ENCODE data around the gene SMYD3. TPM values are rescaled to one million over a fixed set of nuclear protein-coding genes. Genes with fewer than 3 reads are reported as not detected.

The SMYD3 gene
- total RNA-seq, 1 donor, result 171 TPM

GRCh38 chr1:245803666-245804037, 703.4 kb downstream of the SMYD3 start:
- no peaks in the 10 kb centered on the region for H4K20me1 ChIP-seq (ENCODE audit: insufficient read depth, low read length)
- TF ChIP-seq, protein P1, sequence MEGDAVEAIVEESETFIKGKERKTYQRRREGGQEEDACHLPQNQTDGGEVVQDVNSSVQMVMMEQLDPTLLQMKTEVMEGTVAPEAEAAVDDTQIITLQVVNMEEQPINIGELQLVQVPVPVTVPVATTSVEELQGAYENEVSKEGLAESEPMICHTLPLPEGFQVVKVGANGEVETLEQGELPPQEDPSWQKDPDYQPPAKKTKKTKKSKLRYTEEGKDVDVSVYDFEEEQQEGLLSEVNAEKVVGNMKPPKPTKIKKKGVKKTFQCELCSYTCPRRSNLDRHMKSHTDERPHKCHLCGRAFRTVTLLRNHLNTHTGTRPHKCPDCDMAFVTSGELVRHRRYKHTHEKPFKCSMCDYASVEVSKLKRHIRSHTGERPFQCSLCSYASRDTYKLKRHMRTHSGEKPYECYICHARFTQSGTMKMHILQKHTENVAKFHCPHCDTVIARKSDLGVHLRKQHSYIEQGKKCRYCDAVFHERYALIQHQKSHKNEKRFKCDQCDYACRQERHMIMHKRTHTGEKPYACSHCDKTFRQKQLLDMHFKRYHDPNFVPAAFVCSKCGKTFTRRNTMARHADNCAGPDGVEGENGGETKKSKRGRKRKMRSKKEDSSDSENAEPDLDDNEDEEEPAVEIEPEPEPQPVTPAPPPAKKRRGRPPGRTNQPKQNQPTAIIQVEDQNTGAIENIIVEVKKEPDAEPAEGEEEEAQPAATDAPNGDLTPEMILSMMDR (IDR thresholded peaks at IDR 0.05; ENCODE audit: extremely low read depth, low read depth, low read length), result no peak
- H3K79me2 ChIP-seq (ENCODE audit: insufficient read depth, low read length), result no peaks in the 10 kb centered on the region
- peaks cover 10% of the 10 kb centered on the region for H3K4me1 ChIP-seq (ENCODE audit: insufficient read depth, low read length)
- H3K36me3 ChIP-seq (ENCODE audit: insufficient read depth, low read length), result no peaks in the 10 kb centered on the region
- H3K9me3 ChIP-seq (ENCODE audit: low read depth, low read length), result no peaks in the 10 kb centered on the region
- DNase-seq (ENCODE audit: insufficient read length, low spot score, missing footprints), result no peak
- no peaks in the 10 kb centered on the region for H3K27me3 ChIP-seq (ENCODE audit: insufficient read depth, low read length)
- no peak overlapping the region for H2AFZ ChIP-seq (ENCODE audit: low read length)
- H3K4me3 ChIP-seq (ENCODE audit: insufficient read depth, low read length), result no peak overlapping the region
- no peak overlapping the region for H3K4me2 ChIP-seq (ENCODE audit: insufficient read depth, low read length)
- H3K27ac ChIP-seq (ENCODE audit: low read depth, low read length), result no peak overlapping the region

GRCh38 chr1:245802941-245803665, 704.0 kb downstream of the SMYD3 start:
- no peaks in the 10 kb centered on the region for H3K79me2 ChIP-seq (ENCODE audit: insufficient read depth, low read length)
- H2AFZ ChIP-seq (ENCODE audit: low read length), result no peak overlapping the region
- no peaks in the 10 kb centered on the region for H3K27me3 ChIP-seq (ENCODE audit: insufficient read depth, low read length)
- H3K36me3 ChIP-seq (ENCODE audit: insufficient read depth, low read length), result no peaks in the 10 kb centered on the region
- H3K27ac ChIP-seq (ENCODE audit: low read depth, low read length), result no peak overlapping the region
- peak; percentile 57 for DNase-seq (ENCODE audit: insufficient read length, low spot score, missing footprints)
- no peak overlapping the region for H3K4me3 ChIP-seq (ENCODE audit: insufficient read depth, low read length)
- TF ChIP-seq, protein P1 (IDR thresholded peaks at IDR 0.05; ENCODE audit: extremely low read depth, low read depth, low read length), result no peak
- H3K4me1 ChIP-seq (ENCODE audit: insufficient read depth, low read length), result peaks cover 10% of the 10 kb centered on the region
- H3K9me3 ChIP-seq (ENCODE audit: low read depth, low read length), result no peaks in the 10 kb centered on the region
- no peak overlapping the region for H3K4me2 ChIP-seq (ENCODE audit: insufficient read depth, low read length)
- no peaks in the 10 kb centered on the region for H4K20me1 ChIP-seq (ENCODE audit: insufficient read depth, low read length)

DNA sequence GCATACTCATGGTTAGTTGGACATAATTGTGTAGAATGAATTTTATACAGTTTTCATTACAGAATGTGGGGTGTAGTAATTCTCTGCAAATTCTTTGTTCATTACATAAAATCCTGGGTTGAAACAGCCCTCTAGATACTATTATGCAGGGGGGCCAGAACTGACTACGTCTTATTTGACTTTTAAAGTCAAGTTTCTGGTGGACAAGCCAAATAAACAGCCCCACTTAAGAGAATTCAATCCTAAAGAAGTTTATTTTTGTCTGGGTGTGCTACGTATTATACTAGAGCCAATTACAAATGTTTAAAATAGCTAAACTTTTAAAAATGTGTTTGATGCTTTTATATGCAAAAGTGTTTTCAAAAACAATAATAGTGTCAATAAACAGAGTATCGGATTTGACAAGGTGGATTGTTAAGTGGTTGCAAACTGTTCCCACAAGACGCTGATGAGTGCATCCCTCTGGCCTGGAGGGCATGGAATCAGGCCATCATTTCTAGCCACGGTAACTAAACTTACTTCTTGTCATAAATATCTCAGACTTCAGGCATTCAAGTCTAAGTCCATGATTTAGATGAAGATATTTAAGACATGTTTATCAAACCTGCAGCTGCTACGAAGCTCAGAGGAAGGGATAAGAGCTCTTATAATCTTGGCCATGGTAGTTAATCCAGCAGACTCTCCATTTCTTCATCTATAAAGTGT, 706.0 kb downstream of the SMYD3 start:
- no peaks in the 10 kb centered on the region for H3K9me3 ChIP-seq (ENCODE audit: low read depth, low read length)
- H3K79me2 ChIP-seq (ENCODE audit: insufficient read depth, low read length), result no peaks in the 10 kb centered on the region
- H3K27me3 ChIP-seq (ENCODE audit: insufficient read depth, low read length), result no peaks in the 10 kb centered on the region
- no peak overlapping the region for H3K4me2 ChIP-seq (ENCODE audit: insufficient read depth, low read length)
- H4K20me1 ChIP-seq (ENCODE audit: insufficient read depth, low read length), result no peaks in the 10 kb centered on the region
- no peak for DNase-seq (ENCODE audit: insufficient read length, low spot score, missing footprints)
- H2AFZ ChIP-seq (ENCODE audit: low read length), result no peak overlapping the region
- H3K27ac ChIP-seq (ENCODE audit: low read depth, low read length), result no peak overlapping the region
- H3K4me1 ChIP-seq (ENCODE audit: insufficient read depth, low read length), result no peaks in the 10 kb centered on the region
- no peak overlapping the region for H3K4me3 ChIP-seq (ENCODE audit: insufficient read depth, low read length)
- TF ChIP-seq, protein P1 (IDR thresholded peaks at IDR 0.05; ENCODE audit: extremely low read depth, low read depth, low read length), result no peak
- H3K36me3 ChIP-seq (ENCODE audit: insufficient read depth, low read length), result no peaks in the 10 kb centered on the region

- TF ChIP-seq, protein P1 (IDR thresholded peaks at IDR 0.05; ENCODE audit: extremely low read depth, low read depth, low read length), result no peak
- H3K9me3 ChIP-seq (ENCODE audit: low read depth, low read length), result no peaks in the 10 kb centered on the region
- no peak overlapping the region for H3K27ac ChIP-seq (ENCODE audit: low read depth, low read length)
- H3K79me2 ChIP-seq (ENCODE audit: insufficient read depth, low read length), result no peaks in the 10 kb centered on the region
- H4K20me1 ChIP-seq (ENCODE audit: insufficient read depth, low read length), result no peaks in the 10 kb centered on the region
- no peaks in the 10 kb centered on the region for H3K4me1 ChIP-seq (ENCODE audit: insufficient read depth, low read length)
- no peak overlapping the region for H3K4me3 ChIP-seq (ENCODE audit: insufficient read depth, low read length)
- no peak overlapping the region for H2AFZ ChIP-seq (ENCODE audit: low read length)
- no peak overlapping the region for H3K4me2 ChIP-seq (ENCODE audit: insufficient read depth, low read length)
- no peaks in the 10 kb centered on the region for H3K27me3 ChIP-seq (ENCODE audit: insufficient read depth, low read length)
- H3K36me3 ChIP-seq (ENCODE audit: insufficient read depth, low read length), result no peaks in the 10 kb centered on the region
- no peak for DNase-seq (ENCODE audit: insufficient read length, low spot score, missing footprints)
These were observed 708.7 kb downstream of the SMYD3 start for GRCh38 chr1:245798349-245798711.
